Panc1 (cell line): ENCODE data around the gene SYNE1.

Experiments
- POLR2AphosphoS5 ChIP-seq: IDR thresholded peaks from 2 replicates; pipeline ENCODE4 v1.6.1; 2012; ENCODE audit warnings: mild to moderate bottlenecking, low read depth, low read length, moderate library complexity
- REST ChIP-seq, 2 experiments: IDR thresholded peaks; 2 replicates each; pipeline ENCODE4 v1.6.1; 2011 to 2012; ENCODE audit warnings: low read depth in 2 of 2, control low read depth in 1 of 2, low read length in 1 of 2, mild to moderate bottlenecking in 1 of 2, moderate library complexity in 1 of 2; ENCODE audit not compliant: insufficient read depth in 1 of 2
- SIN3A ChIP-seq: IDR thresholded peaks from 2 replicates; pipeline ENCODE4 v1.6.1; 2012; ENCODE audit warnings: low read depth, mild to moderate bottlenecking, low read length, moderate library complexity, borderline replicate concordance; ENCODE audit not compliant: insufficient read depth
- TF ChIP-seq, protein P1 (sequence below): fragments of 450-650 bp; IDR thresholded peaks from 2 replicates; pipeline ENCODE4 v1.5.1; 2017; ENCODE audit warnings: mild to moderate bottlenecking

- TF ChIP-seq, protein P1, sequence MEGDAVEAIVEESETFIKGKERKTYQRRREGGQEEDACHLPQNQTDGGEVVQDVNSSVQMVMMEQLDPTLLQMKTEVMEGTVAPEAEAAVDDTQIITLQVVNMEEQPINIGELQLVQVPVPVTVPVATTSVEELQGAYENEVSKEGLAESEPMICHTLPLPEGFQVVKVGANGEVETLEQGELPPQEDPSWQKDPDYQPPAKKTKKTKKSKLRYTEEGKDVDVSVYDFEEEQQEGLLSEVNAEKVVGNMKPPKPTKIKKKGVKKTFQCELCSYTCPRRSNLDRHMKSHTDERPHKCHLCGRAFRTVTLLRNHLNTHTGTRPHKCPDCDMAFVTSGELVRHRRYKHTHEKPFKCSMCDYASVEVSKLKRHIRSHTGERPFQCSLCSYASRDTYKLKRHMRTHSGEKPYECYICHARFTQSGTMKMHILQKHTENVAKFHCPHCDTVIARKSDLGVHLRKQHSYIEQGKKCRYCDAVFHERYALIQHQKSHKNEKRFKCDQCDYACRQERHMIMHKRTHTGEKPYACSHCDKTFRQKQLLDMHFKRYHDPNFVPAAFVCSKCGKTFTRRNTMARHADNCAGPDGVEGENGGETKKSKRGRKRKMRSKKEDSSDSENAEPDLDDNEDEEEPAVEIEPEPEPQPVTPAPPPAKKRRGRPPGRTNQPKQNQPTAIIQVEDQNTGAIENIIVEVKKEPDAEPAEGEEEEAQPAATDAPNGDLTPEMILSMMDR, result peak; percentile 81; the same call in 1 of the 2 replicates
- no peak for TF ChIP-seq POLR2AphosphoS5
- TF ChIP-seq SIN3A, result no peak
- TF ChIP-seq REST (IDR thresholded peaks at IDR 0.05; ENCODE audit: insufficient read depth in 1 of 2, low read depth in 2 of 2, low read length in 1 of 2), result no peak
Observed at GRCh38 chr6:152124429-152125074, 512.6 kb downstream of the SYNE1 start.
